GM18868 (cell line): Measurements from ENCODE around the gene BTG2.

Source experiments
- ATAC-seq: cut with Tn5 transposase; IDR thresholded peaks from one replicate; pipeline ENCODE4 v1.9.1; 2021; ENCODE audit warnings: mild to moderate bottlenecking, moderate library complexity; ENCODE audit not compliant: unreplicated experiment

BTG2 gene

DNA sequence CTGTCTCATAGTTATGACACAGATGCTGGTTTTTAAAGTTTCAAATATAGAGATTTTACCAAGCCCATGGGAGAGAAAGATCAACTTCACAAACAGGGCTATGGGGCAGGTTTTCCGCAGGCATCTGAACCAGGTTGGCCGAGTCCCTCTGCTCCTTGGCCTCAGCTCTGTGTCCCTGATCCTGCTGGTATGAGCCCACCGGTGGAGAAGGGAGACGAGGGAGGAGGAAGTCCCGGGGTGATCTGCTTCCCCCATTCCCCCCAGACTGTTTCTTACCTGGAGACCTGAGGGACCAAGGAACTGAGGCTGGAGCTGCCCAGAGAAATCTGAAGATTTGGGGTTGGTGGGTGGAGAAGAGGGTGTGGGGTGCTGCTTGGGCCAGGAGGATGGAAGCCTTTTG, 28.9 kb upstream of the BTG2 start:
- ATAC-seq, result no peak

DNA sequence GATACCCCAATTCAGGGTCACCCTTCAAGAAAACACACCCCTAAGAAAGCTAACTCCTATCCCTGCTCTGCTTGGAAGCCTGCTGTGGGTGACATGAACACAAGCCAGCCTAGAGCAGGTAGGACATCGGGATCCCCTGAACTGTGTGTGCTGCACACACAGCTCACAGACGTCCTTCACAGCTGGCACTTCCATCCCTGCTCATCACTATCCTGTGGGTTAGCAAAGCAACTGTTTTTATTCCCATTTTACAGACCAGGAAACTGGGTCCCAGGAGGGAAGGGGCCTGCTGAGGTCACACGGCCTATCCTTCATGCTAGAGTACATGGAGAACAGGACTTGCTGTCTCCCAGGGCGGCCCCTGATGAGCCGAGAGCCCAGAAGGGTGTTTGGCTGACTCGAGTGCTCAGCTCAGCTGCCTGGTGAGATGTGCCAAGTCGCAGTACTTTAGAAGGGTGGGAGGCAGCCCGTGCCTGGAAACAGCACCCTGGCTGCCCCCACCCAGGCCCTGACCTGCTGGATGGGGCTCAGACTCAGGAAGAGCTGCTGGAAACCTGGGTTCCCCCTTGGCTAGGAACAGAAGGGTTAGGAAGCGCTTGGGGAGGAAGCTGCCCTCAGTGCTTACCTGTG, 28.3 kb upstream of the BTG2 start:
- ATAC-seq, result no peak

DNA sequence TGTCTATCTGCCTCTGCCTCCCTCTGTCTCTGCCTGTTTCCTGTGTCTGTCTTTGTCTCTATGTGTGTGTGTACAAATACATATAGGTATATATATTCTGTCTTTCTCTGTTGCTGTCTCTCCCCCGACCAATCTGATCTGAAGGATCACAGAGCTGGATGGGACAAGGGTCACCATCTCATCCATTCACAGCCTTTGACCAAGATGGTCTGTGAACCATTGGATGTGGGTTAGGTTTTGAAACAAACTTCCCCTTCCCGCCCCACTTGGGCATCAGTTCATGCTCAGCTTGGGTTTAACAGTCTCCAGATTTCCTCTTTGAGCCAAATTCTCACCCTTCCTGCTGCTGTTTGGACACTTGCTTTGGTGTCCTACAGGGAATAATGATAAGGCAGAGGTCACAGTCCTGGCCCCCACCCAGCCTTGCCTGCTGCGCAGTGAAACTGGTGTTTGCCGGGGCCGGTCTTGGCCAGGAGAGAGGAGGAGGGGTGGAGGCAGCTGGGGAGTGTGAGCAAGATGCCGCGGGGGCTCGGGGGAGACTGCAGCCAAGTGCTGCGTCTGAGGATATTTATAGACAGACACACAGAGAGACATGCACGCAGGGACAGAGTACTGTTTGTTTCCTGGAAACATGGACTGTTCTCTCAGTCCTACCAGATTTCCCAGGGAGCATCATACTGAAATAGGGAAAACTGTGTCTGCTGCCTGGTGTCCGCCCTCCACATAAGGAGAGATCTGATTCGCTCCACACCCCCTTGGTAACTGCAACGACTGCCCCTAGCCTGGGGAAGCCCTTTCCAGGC, 27.0 kb upstream of the BTG2 start:
- ATAC-seq, result no peak

DNA sequence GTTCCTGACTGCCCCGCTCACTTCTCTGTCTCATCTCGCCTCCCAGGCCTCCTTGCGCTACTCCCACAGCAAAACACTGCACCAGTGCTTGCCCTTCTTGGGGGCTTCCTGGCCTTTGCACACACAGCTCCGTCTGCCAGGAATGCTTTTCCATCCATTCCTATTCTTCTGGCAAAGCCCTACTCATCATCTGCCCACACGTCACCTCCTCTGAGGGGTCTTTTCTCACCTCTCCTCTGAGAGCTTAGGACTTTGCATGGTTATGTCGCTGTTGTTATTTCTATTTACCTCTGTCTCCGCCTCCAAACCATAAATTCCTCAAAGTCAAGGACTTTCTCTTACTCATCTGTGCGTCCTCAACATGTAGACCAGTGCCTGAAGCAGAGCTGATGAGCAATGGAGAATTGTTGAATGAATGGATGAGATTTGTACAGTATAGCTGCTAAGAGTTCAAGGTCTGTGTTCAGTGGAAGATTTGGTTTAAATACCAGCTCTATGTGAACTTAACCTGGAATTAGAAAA, 26.4 kb upstream of the BTG2 start:
- no peak for ATAC-seq

DNA sequence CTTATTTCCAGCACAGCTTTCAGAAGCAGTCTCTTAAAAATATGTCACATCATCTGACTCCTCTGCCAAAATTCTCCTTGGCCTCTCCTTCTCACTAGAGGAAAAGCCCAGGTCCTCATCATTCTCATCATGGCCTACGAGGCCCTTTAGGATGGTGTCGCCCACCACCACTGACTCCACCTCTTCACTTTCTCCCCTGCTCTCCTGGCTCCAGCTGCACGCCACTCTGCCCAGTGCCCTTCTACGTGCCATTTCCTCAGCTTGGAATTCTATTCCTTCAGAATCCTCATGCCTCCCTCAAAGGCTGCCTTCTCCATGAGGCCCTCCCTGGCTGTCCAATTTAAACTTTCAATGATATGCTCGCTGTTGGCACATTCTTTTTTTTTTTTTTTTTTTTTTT, 25.3 kb upstream of the BTG2 start:
- no peak for ATAC-seq

DNA sequence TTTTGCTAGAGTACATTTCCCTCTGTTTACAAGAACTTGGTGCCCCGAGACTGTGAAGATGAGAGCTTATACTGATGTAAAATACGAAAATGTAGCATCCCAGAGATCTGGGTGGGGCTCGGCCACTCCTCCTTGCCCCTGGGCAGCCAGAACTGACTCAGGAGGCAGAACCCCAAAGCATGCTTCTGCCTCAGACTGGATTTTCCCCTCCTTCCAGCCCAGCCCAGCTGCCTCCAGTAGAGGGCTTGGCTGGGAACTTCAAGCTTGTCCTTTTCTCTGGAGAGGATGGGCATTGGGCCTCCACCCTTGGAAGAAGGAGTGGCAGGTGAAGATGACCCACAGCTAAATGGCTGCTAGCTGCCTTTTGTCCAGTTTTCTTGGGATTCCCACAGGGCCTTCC, 24.3 kb upstream of the BTG2 start:
- no peak for ATAC-seq

DNA sequence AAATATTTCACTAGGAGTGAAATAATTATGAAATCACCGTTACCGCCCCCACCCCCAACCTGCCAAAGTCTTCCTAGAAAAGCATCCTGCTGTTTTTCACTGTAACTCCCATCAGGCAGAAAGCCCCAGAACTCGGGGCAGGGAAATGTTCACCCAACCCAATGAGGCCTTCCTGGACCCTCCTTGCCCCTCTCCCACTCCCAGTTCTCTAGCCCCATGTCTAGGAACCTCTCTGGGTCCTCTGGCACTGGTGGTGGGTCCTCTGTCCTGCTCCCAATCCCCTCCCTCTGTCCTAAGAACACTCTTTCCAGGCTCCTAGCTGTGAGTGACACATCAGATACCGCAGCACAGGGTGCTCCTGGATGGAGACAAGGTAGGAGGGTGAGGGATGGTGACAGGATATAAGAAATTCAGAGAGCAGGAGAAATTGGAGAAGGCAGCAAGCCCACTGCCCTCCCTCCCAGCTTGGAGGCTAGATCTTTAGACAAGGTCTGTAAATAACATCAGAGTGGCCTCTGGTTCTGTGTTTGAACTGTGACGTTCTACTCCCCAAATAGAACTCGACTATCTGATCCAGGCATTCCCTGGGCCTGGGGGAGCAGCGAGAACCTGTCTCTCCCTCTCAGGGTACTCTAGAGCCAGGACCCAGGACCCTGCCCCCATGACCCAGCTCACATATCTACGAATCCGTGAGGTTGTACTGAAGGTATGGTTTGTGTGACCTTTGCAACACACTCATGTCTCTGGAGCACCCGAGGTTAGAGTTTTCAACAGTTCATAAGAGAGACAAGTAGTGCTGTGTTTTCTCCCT, 23.3 kb upstream of the BTG2 start:
- ATAC-seq, result no peak

DNA sequence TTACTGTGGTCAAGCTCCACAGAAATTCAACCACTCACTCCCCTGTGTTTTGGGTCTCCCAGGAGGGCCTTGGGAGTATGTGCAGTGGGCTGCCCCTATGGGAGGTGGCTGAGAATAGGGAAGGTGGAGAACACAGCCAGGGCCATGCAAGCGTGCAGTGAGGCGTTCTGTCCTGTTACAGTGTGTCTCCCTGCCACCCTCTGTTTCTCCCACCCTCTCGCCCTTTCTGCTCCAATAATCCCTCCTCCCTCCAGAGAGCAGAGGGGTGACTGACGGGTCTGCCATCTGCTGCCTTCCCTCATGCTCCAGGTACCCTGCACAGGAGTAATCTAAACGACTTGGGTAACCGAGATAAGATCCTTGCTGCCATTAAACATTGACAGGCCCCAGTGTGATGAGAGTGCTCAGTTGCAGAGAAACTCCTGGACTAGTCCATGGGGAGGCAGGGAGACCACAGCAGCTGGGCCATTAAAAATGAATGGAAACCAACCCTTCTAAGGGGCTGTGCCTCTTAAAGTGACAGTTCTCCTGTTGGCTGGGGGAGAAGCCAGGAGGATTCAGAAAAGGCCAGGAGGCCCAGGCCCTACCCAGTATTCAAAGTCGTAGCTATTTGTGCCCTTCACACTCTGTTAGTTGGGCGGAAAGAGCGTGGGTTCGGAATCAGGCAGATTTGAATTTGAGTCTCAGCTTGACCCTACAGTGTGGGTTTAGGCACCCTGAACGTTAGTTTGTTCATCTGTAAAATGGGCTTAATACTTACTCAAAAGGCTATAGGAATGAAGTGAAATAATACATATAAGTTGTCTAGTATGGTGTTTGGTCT, 22.4 kb upstream of the BTG2 start:
- ATAC-seq, result no peak

DNA sequence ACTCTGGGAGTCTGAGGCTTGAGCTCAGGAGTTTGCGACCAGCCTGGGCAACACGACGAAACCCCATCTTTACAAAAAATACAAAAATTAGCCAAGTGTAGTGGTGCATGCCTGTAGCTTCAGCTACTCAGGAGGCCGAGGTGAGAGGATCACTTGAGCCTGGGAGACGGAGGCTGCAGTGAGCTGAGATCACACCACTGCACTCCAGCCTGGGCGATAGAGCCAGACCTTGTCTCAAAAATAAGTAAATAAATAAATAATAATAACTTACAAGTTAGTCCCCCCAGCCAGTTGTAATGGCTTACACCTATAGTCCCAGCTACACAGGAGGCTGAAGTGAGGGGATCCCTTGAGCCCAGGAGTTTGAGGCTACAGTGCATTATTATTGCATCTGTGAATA, 21.7 kb upstream of the BTG2 start:
- ATAC-seq, result no peak

DNA sequence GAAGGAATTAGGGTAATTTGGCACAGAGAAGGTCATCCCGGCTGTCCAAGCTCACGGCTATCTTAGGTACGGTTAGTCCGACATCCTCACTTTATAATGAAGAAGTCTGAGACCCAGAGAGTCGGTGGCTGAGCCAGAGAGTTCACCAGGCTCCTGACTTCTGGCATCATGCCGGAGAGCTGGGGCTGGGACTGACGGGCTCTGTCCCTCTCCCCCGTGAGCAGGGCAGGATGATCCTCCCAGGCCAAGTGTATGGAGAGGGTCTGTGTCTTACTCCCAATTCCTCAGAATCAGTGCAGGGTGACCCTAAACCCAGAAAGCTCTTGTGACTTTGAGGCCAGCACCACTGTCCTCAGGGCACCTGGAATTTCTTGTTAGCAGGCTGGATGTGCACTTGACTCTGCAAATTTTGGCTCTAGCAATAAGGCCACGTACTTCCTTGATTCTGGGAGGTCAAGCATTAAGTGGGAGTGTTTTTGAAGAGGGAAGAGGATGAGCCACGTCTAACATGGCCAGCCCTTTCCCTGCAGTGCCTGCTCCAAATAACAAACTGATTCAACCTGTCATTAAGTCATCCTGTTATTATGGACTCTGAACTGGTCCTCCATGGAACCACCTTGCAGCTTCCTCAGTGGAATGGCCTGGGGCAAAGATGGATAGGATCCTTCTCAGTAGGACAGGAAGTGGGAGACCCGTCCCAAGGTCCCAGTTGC, 20.8 kb upstream of the BTG2 start:
- ATAC-seq, result no peak

DNA sequence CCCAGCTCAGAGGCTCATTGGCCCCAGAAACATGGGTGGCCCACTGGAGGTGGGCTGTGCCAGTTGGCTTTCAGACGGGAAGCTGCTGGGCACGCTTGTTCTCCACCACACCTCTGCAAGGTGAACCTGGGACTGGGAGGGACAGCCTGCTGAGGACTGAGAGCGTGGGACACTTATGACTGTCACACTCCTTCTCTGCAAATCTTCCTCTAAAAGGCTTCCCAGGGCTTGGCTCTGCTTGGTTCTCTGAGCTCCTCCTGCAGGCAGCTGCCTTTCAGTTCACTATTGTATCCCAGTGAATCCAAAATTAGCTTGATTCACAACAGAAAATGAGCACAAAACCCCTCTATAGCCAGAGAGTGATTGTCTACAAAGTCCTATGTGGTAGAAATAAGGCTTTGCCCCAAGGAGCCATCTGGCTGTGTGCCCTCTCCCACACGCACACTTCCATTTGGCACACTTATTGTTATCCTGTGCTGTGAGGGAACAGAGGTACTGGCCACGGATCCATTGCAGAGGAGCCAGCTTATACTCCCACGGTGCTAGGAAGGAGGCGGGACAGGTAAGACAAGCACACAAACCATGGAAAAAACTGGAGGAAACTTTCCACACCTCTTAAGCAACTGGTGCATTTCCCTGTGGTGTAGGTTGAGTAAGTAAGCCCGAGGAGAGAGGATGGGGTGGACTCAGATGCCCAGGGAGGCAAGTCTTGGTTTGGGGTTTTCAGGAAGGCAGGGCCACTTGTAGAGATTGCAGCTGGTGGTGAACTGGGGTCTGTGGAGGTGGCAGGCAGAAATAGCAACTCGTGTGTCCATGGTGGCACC, 18.9 kb upstream of the BTG2 start:
- no peak for ATAC-seq

DNA sequence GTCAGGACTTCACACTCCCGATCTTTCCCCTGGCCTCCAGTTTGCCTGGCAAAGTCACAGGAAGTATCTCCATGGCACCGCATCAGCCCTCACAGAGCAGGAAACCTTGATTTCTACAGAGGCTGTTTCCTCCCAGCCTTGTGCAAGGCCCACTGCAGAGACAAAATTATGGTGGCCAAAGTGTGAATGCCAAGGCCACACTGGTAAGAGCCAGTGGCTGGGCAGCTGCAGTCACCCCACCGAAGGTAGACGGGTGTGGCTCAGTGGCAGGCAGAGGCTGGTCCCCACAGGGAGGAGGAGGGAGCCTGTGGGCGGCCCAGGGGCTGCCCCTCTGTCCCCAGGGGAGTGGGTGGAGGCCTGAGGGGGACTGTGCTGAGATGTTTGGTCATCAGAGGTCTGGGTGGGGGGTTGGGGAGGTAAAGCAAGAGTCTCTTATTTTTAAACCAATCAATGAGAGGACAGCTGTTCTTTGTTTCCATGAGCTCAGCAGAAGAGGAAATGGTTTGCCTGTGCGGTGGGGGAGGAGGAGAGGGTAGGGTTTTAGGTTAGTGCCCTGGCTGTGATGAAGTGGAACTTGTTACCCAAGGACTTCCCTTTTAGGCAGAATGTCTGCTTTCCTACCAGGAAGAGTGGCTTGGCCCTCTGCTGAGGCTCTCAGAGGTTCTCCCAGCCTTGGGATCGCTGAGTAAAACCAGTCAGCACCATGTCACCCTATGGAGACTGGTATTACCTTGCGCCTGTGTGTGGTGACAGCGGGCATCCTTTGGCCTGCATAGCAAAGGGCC, 18.0 kb upstream of the BTG2 start:
- peak; percentile 44 for ATAC-seq

DNA sequence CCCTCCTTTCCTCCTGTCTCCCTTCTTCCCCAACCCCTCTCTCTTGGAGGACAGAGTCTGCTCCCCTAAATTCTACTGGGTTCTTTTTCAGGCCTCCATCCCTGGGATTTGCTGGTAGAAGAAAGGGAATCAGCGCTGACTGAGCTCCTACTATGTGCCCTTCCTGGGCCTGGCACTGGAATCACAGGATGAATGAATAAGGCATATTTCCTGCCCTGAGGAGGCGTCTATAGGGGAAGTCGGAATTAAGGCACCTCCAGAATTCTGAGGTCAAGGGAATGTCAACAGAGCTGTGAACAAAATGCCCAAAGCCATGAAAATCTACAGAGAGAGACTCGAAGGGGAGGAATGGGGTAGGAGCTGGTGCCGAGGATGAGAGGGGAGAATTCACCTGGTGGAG, 17.4 kb upstream of the BTG2 start:
- no peak for ATAC-seq

DNA sequence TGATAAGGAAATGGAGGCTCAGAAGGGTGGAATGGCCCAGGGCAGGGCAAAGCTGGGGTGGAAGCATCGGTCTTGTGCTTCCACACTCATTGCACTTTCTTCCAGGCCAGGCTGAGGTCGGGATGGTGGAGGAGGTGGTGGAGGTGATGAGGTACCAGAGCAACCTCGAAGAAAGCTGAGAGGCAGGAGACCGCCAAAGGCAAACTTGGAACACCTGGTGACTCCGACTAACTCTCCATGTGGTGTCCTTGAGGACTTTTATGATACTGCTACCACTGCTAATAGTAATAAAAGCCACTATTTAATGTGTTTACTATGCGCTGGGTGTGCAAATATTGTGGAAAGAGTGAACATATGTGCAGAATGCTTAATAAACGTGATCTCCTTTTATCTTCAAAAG, 16.9 kb upstream of the BTG2 start:
- ATAC-seq, result no peak

DNA sequence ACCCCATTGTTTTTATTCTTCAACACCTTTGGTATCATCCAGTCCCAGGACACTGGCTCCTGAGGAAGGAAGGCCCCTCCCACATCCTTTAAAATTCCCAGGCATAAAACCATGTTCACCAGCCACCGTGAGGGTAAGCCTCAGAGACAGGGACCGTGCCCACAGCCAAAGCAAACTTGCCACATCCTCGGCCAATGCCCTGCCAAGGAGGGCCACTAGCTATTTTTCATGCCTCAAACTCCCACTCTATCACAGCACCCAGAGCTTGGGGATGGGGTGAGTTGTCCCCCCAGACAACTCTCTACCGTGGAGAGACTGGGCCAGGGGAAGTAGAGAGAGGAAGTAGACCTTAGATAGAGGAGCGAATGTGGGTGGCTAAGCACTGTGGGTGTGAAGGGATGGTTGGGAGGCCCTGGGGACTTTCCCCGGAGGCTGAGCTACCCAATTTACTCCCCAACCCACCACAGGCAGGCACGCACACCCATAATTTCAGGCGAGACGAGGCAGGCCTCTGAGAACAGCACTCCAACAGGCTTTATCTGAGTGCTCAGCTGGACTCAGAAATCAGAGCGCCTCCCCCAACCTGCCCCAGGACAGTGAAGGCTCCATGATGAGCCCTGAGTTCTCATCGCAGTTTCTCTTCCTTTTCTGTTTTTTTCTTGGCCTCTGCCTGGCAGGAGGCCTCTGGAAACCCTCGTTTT, 15.9 kb upstream of the BTG2 start:
- peak; percentile 57 for ATAC-seq

DNA sequence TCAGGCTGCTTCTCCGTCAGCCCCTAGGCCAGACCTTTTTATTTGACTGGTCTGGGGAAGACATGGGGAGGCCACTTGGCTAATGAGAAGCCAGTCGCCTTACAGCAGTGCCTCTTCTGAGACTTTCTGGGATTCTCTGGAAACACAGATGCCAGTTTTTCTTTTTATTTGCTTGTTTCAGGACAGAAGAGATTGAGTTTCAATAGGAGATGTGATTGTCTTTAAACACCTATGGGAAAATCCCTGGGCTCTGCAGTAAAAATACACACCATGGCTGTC, 15.4 kb upstream of the BTG2 start:
- ATAC-seq, result no peak

DNA sequence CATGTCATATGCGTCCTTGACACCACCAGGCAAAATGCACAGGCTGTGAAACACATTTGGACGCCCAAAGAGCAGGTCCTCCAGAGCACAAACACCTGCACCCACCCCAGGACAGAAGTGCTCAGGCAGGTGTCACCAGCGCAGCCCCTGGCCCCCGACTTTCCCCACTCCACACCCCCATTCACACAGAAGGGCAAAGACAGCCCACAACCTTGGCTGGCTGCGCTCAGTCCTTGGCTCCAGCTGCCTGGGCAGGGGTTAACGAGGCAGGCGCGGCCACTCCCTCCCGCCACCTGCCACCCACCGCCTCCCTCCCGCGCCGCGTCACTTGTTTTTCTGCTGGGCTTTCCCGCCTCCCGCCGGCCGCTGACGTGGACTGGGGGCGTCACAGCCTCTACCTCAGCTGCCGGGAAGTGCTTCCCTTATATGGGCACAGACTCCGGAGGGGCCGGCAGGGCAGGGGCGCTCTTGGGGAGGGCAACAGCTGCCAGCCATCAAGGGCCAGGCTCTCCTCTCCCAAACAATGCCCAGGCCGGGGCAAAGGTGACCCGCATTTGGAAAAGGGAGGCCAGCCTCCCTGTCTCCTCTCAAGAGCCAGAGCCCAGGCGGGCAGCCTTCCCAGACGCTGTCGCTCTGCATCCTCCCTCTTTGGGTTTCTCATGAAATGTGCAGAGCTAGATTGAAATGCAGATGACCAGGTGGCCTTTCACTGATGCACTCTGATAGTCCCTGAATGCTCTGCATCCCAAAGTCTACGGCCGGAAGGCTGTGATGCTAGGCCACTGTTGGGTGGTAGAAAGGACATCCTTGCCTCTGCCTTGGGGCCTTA, 14.8 kb upstream of the BTG2 start:
- ATAC-seq, result peak; percentile 47
